ENCODE measurements around the gene SNX8. TPM values are rescaled to one million over a fixed set of nuclear protein-coding genes. Genes with fewer than 3 reads are reported as not detected.

SNX8 gene
- total and polyA plus RNA-seq, 9 of the 15 experiments (the other 6 are each of a cell fraction or from before 2014, with no cell fraction given) = 2.7 to 51.6 (median 16.9) TPM

DNA sequence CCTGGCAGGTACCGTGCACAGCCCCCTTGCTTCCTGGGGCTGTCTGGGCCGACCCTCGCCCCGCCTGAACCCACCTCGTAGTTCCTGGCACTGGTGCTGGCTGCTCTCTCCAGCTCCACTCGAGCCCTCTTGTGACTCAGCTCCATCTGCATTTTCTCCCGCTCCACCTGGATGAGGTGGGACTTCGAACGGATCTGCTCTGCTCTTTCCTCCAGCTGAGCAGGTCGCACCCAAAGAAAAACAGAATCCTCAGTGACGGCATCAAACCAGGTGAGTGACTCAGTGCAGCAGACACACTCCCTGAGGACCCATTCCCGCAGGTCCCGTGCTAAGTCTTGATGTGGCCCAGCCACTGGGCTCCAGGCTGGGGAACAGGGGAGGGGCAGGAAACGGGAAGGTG, 88.9 kb downstream of the SNX8 start (continued):
- TF ChIP-seq ZNF707 (CRISPR knock-in tag; conservative IDR thresholded peaks at IDR 0.05) = no peak
- TF ChIP-seq, protein P1, sequence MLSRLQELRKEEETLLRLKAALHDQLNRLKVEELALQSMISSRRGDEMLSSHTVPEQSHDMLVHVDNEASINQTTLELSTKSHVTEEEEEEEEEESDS (CRISPR knock-in tag; IDR thresholded peaks at IDR 0.05) = no peak
- no peak for TF ChIP-seq POLR2AphosphoS2 (IDR thresholded peaks at IDR 0.05; ENCODE audit: low read length)
- TF ChIP-seq FOXM1 (IDR thresholded peaks at IDR 0.05; ENCODE audit: low read depth) = no peak
- no peak for TF ChIP-seq FOXM1 (CRISPR knock-in tag; IDR thresholded peaks at IDR 0.05; ENCODE audit: low read depth)
- TF ChIP-seq SIRT6 (IDR thresholded peaks at IDR 0.05; ENCODE audit: low read depth, low read length) = no peak
- TF ChIP-seq SAFB (IDR thresholded peaks at IDR 0.05; ENCODE audit: borderline replicate concordance, low read depth, low read length) = no peak
- TF ChIP-seq, protein P2, sequence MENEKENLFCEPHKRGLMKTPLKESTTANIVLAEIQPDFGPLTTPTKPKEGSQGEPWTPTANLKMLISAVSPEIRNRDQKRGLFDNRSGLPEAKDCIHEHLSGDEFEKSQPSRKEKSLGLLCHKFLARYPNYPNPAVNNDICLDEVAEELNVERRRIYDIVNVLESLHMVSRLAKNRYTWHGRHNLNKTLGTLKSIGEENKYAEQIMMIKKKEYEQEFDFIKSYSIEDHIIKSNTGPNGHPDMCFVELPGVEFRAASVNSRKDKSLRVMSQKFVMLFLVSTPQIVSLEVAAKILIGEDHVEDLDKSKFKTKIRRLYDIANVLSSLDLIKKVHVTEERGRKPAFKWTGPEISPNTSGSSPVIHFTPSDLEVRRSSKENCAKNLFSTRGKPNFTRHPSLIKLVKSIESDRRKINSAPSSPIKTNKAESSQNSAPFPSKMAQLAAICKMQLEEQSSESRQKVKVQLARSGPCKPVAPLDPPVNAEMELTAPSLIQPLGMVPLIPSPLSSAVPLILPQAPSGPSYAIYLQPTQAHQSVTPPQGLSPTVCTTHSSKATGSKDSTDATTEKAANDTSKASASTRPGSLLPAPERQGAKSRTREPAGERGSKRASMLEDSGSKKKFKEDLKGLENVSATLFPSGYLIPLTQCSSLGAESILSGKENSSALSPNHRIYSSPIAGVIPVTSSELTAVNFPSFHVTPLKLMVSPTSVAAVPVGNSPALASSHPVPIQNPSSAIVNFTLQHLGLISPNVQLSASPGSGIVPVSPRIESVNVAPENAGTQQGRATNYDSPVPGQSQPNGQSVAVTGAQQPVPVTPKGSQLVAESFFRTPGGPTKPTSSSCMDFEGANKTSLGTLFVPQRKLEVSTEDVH (IDR thresholded peaks at IDR 0.05; ENCODE audit: low read depth, partially characterized antibody) = no peak
- no peak for TF ChIP-seq SRF (CRISPR knock-in tag; IDR thresholded peaks at IDR 0.05)
- no peak for TF ChIP-seq RBM22 (IDR thresholded peaks at IDR 0.05; ENCODE audit: low read depth, low read length, poor library complexity, severe bottlenecking)
- TF ChIP-seq, protein P3, sequence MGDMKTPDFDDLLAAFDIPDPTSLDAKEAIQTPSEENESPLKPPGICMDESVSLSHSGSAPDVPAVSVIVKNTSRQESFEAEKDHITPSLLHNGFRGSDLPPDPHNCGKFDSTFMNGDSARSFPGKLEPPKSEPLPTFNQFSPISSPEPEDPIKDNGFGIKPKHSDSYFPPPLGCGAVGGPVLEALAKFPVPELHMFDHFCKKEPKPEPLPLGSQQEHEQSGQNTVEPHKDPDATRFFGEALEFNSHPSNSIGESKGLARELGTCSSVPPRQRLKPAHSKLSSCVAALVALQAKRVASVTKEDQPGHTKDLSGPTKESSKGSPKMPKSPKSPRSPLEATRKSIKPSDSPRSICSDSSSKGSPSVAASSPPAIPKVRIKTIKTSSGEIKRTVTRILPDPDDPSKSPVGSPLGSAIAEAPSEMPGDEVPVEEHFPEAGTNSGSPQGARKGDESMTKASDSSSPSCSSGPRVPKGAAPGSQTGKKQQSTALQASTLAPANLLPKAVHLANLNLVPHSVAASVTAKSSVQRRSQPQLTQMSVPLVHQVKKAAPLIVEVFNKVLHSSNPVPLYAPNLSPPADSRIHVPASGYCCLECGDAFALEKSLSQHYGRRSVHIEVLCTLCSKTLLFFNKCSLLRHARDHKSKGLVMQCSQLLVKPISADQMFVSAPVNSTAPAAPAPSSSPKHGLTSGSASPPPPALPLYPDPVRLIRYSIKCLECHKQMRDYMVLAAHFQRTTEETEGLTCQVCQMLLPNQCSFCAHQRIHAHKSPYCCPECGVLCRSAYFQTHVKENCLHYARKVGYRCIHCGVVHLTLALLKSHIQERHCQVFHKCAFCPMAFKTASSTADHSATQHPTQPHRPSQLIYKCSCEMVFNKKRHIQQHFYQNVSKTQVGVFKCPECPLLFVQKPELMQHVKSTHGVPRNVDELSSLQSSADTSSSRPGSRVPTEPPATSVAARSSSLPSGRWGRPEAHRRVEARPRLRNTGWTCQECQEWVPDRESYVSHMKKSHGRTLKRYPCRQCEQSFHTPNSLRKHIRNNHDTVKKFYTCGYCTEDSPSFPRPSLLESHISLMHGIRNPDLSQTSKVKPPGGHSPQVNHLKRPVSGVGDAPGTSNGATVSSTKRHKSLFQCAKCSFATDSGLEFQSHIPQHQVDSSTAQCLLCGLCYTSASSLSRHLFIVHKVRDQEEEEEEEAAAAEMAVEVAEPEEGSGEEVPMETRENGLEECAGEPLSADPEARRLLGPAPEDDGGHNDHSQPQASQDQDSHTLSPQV (IDR thresholded peaks at IDR 0.05) = no peak

Data from K562 (cell line).